HEK293T (cell line): Measurements from ENCODE around the gene SP2.

ENCODE experiments used
- CTCF ChIA-PET: fragments of 350-600 bp; formaldehyde crosslinking; extraction: SDS; loops from one replicate; lab custom pipeline; 2021; ENCODE audit warnings: antibody characterized with exemption, inconsistent platforms; lab: Yijun Ruan, JAX
- POLR2A ChIA-PET: fragments of 350-600 bp; formaldehyde crosslinking; extraction: SDS; loops from one replicate; lab custom pipeline; 2020; ENCODE audit warnings: antibody characterized with exemption, inconsistent platforms; lab: Yijun Ruan, JAX
- DNase-seq: peaks from one replicate; pipeline ENCODE4 v3.0.0; 2012; ENCODE audit warnings: mixed read lengths; ENCODE audit errors: extremely low spot score
- ARNT ChIP-seq: fragments of 450-650 bp; IDR thresholded peaks from 2 replicates; pipeline ENCODE4 v1.6.1; 2017; ENCODE audit warnings: mild to moderate bottlenecking
- BHLHE40 ChIP-seq: fragments of 450-650 bp; IDR thresholded peaks from 2 replicates; pipeline ENCODE4 v1.6.1; 2016; ENCODE audit warnings: mild to moderate bottlenecking, moderate library complexity, borderline replicate concordance
- CTBP1 ChIP-seq: fragments of 450-650 bp; IDR thresholded peaks from 2 replicates; pipeline ENCODE4 v1.6.1; 2016; ENCODE audit warnings: borderline replicate concordance
- ELF4 ChIP-seq: fragments of 450-650 bp; IDR thresholded peaks from 2 replicates; pipeline ENCODE4 v1.6.1; 2017; ENCODE audit warnings: antibody characterized with exemption
- FOXA1 ChIP-seq: fragments of 450-650 bp; IDR thresholded peaks from 2 replicates; pipeline ENCODE4 v1.6.1; 2016; ENCODE audit warnings: mild to moderate bottlenecking
- FOXK2 ChIP-seq: fragments of 450-650 bp; IDR thresholded peaks from 2 replicates; pipeline ENCODE4 v1.6.1; 2016; ENCODE audit warnings: mild to moderate bottlenecking
- FOXM1 ChIP-seq: fragments of 450-650 bp; IDR thresholded peaks from 2 replicates; pipeline ENCODE4 v1.6.1; 2017; ENCODE audit warnings: mild to moderate bottlenecking, borderline replicate concordance
- HDGF ChIP-seq: fragments of 450-650 bp; IDR thresholded peaks from 2 replicates; pipeline ENCODE4 v1.6.1; 2017; ENCODE audit warnings: antibody characterized with exemption, borderline replicate concordance
- L3MBTL2 ChIP-seq: fragments of 450-650 bp; conservative IDR thresholded peaks from 2 replicates; pipeline ENCODE4 v1.6.1; 2016; ENCODE audit warnings: mild to moderate bottlenecking
- LEF1 ChIP-seq: fragments of 450-650 bp; IDR thresholded peaks from 2 replicates; pipeline ENCODE4 v1.6.1; 2017; ENCODE audit warnings: mild to moderate bottlenecking, borderline replicate concordance
- NFRKB ChIP-seq: fragments of 450-650 bp; IDR thresholded peaks from 2 replicates; pipeline ENCODE4 v1.6.1; 2016; ENCODE audit warnings: mild to moderate bottlenecking, moderate library complexity
- SP1 ChIP-seq: fragments of 450-650 bp; IDR thresholded peaks from 2 replicates; pipeline ENCODE4 v1.6.1; 2017
- SUZ12 ChIP-seq: fragments of 450-650 bp; IDR thresholded peaks from 2 replicates; pipeline ENCODE4 v1.6.1; 2016; ENCODE audit warnings: mild to moderate bottlenecking
- TARDBP ChIP-seq: fragments of 450-650 bp; IDR thresholded peaks from 2 replicates; pipeline ENCODE4 v1.6.1; 2016
- ZNF384 ChIP-seq: fragments of 450-650 bp; IDR thresholded peaks from 2 replicates; pipeline ENCODE4 v1.6.1; 2016
- TF ChIP-seq, protein P1 (sequence below): fragments of 450-650 bp; IDR thresholded peaks from 2 replicates; pipeline ENCODE4 v1.6.1; 2016

SP2 gene

GRCh38 chr17:47872019-47872650 is 23.9 kb upstream of the SP2 start:
- no peak for DNase-seq
- TF ChIP-seq SUZ12 = no peak
- ChIA-PET CTCF (no interaction called here), POLR2A (interaction anchor here (1.0 to 2.0 kb wide), 3 partner anchors 10 to 69 kb away, joined by 3 to 5 read pairs (median 3); partner anchors contain the start of genes PNPO and SP2)

DNA sequence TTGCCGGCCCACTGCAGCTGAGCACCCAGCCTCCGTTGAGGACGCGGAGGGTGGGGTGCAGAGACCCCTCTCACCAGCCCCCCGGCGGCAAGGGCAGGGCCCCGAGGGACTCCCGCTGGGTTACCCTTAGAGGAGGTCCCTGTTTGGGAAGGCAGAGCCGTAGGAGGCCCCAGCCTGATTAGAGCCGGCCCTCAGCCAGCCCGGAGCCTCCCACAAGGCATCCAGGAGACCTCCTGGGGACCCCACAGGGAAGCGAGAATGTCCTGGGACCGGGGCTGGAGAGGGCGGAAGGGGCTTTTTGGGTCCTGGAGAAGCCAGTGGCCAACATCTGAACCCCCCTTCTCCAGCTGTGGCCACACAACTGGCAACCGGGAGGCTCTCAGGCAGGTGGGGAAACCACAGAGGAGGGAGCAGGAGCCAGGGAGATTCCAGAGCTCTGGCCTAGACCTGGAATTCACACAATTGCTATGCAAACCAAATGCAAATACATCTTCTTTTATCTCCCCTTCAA is 23.3 kb upstream of the SP2 start:
- ChIA-PET CTCF (no interaction called here), POLR2A (interaction anchor here (1.0 to 2.0 kb wide), 3 partner anchors 10 to 68 kb away, joined by 3 to 5 read pairs (median 3); partner anchors contain the start of genes PNPO and SP2)
- DNase-seq = no peak

GRCh38 chr17:47873200-47874090 is 22.6 kb upstream of the SP2 start:
- TF ChIP-seq BHLHE40 (no peak), TARDBP (no peak), SUZ12 (no peak), ZNF384 (no peak), FOXM1 (no peak), CTBP1 (no peak), ELF4 (no peak), FOXK2 (no peak), LEF1 (no peak), L3MBTL2 (no peak), ARNT (no peak), NFRKB (no peak), FOXA1 (no peak), SP1 (no peak), HDGF (no peak)
- TF ChIP-seq, protein P1, sequence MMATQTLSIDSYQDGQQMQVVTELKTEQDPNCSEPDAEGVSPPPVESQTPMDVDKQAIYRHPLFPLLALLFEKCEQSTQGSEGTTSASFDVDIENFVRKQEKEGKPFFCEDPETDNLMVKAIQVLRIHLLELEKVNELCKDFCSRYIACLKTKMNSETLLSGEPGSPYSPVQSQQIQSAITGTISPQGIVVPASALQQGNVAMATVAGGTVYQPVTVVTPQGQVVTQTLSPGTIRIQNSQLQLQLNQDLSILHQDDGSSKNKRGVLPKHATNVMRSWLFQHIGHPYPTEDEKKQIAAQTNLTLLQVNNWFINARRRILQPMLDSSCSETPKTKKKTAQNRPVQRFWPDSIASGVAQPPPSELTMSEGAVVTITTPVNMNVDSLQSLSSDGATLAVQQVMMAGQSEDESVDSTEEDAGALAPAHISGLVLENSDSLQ = no peak
- CTCF ChIA-PET = no interaction called here
- no peak for DNase-seq
- POLR2A ChIA-PET = interaction anchor here (1.0 to 2.0 kb wide), 3 partner anchors 9 to 68 kb away, joined by 3 to 5 read pairs (median 3); partner anchors contain the start of genes PNPO and SP2

More for the DNA sequence above, 23.3 kb upstream of the SP2 start:
- TF ChIP-seq HDGF (no peak), ELF4 (no peak), SP1 (no peak), ARNT (no peak)

GRCh38 chr17:47875011-47875985 is 20.7 kb upstream of the SP2 start:
- ChIA-PET POLR2A (no interaction called here), CTCF (no interaction called here)
- TF ChIP-seq FOXA1 = no peak
- TF ChIP-seq, protein P1 = no peak
- no peak for TF ChIP-seq SUZ12
- no peak for TF ChIP-seq FOXM1
- TF ChIP-seq NFRKB = no peak
- TF ChIP-seq LEF1 = no peak
- no peak for TF ChIP-seq ARNT
- TF ChIP-seq ELF4 = no peak
- no peak for TF ChIP-seq CTBP1
- no peak for TF ChIP-seq TARDBP
- no peak for DNase-seq

- TF ChIP-seq SUZ12 (no peak), ELF4 (no peak), SP1 (no peak), HDGF (no peak), L3MBTL2 (no peak), LEF1 (no peak), NFRKB (no peak), FOXK2 (no peak), TARDBP (no peak), BHLHE40 (no peak), CTBP1 (no peak), FOXM1 (no peak), ZNF384 (no peak), FOXA1 (no peak), ARNT (no peak)
- TF ChIP-seq, protein P1 = no peak
- no peak for DNase-seq
- ChIA-PET POLR2A (no interaction called here), CTCF (no interaction called here)
Observed at GRCh38 chr17:47877368-47878034, 18.5 kb upstream of the SP2 start.
